ENCODE data around the gene C22orf39. TPM values are rescaled to one million over a fixed set of nuclear protein-coding genes. Genes with fewer than 3 reads are reported as not detected.

The C22orf39 gene
- total RNA-seq, 1 donor from 2014 or later, result 50.9 TPM

GRCh38 chr22:19477321-19478044 is 30.0 kb upstream of the C22orf39 start:
- DNase-seq, result peak; percentile 20

- DNase-seq, result no peak
Measured at GRCh38 chr22:19476023-19476422, 28.5 kb upstream of the C22orf39 start.

DNA sequence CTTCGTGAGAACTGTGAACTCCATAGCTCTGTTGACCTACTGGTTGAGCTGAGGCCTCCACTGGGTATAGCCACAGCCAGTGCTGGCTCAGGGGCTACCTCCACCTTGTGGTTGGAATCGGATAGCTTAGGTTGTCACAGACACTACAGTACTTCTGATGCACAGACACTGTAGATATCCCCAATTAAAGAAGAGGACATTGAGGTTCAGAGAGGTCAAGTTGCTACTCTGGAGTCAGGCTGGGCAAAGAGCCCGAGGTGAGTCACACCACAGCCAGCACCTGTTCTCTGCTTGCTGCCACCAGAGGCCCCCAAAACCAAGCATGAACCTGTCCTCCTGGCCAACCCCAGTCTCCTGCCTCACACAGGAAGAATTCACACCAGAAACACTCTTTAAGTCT is 26.1 kb upstream of the C22orf39 start:
- DNase-seq, result no peak

DNA sequence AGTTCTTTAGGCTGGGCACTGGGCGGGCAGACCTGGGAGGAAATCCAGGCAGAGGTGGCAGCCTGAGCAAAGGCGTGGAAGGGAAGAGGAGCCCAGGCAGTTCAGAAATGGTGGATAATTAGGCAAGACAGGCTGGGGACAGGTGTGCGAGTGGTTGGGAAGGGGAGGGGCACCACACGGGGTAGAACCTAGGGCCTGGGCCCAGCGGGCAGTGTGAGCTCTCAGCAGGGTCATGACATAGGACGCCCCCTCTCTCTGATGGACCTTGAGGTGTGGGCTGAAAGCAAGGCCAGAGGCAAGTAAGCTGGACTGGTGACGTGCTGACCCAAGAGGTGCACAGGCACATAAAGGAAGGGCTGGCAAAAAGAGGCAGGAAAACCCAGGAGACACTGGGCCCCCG is 24.7 kb upstream of the C22orf39 start:
- DNase-seq, result no peak

- DNase-seq, result no peak
Measured at GRCh38 chr22:19471572-19471971, 24.1 kb upstream of the C22orf39 start.

GRCh38 chr22:19470010-19470409 is 22.5 kb upstream of the C22orf39 start:
- DNase-seq, result no peak

GRCh38 chr22:19469421-19469820 is 21.9 kb upstream of the C22orf39 start:
- no peak for DNase-seq

- DNase-seq, result no peak
Measured at GRCh38 chr22:19467912-19468311, 20.4 kb upstream of the C22orf39 start.

DNA sequence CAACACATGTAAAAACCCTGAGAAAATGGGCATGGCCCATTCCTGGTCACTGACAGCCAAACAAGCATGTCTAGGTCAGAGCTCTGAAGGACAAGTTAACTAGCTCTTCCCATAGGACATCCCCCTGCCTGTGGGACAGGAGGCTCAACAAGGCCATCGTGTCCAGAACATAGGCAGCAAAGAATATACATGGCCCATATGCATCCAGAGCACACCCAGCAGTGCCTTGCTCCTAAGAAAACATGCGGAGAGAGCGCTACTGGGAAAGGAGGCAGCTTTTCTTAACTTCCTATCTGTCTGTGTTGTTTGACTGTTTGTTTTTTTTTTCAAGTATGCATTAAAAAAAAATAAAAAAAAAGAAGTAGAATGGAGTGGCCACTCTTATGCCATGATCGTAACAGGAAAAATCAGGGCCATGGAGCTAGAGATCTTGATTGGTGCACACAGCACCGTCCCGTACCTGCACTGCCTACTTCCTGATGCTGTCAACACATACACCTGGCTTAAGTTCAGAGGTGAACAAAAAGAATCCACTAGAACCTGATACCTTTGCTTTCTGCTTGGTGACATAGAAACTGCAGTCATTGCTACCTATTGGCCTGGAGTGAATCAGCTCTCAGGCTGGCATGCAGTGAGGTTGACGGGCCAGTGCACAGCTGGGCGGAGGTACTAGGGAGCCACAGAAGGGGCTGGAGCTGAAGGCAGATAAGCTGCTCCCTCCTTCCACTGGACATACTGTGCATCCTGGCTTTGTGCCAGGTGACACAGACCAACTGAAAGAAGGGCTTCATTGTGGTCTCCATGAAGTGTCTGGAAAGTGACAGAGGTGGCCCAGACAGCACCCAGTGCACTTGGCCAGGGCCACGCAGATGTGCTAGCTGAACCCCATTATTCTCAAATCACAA is 19.6 kb upstream of the C22orf39 start:
- DNase-seq, result no peak

DNA sequence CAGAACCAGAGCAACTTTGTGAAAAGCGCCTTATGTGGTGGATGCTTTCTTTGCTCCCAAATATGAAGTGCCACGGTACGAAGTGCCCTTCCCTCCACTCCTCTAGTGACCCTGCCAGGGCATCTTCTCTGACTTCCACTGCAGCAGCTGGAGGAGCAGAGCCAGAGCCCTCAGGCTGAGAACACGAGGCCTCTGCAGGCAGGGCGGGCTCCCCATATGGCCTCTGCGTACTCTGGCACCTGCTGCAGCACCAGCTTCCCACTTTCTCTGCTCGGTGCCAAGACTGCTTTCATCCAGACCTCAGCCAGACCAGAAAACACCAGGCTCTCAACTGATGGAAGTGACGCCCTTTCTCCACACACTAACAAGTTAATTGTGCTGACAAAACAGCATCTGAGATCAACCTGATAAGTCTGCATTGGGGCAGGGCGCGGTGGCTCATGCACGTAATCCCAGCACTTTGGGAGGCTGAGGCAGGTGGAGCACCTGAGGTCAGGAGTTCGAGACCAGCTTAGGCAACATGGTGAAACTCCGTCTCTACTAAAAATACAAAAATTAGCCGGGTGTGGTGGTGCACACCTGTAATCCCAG is 18.7 kb upstream of the C22orf39 start:
- DNase-seq, result no peak

DNA sequence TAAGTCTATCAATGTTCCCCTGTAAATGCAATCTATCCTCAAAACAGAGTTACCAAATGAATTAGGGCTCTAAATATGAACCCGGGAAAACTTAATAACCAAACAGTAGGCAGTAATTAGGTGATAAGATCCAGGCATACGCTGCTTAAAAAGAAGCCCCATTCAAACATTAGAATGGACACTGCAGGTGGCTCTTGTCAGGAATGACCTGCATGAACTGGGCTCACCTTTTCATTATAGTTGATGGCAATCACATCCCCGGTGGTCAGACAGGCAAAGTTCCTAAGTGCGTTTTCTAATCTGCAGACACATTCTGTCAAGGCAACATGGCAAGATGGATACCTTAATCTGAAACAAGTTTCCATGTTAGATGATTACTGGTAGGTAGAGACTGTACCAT is 17.5 kb upstream of the C22orf39 start:
- no peak for DNase-seq

DNA sequence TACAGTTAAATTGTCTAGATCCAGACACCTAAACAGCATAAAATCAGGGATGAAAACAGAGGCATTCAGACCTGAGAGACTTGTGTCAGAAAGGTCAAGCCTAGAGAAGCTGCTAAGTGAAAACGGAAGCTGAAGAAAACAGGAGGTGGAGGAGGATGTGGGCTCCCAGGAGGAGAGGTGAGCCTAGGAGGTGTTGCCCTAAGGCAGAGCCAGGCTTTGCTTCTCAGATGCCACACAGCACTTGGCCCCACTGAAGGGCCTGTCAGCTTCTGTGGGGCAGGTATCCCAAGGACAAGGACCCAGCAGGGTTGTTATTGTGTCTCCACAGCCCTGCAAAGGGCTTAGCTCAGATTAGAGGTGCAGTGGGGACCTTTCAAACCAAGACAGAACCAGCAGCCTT is 17.0 kb upstream of the C22orf39 start:
- no peak for DNase-seq

GRCh38 chr22:19463491-19464469 is 16.3 kb upstream of the C22orf39 start:
- DNase-seq, result no peak

- DNase-seq, result no peak
Measured at GRCh38 chr22:19463008-19463407, 15.5 kb upstream of the C22orf39 start.

GRCh38 chr22:19461506-19461905 is 14.0 kb upstream of the C22orf39 start:
- no peak for DNase-seq

DNA sequence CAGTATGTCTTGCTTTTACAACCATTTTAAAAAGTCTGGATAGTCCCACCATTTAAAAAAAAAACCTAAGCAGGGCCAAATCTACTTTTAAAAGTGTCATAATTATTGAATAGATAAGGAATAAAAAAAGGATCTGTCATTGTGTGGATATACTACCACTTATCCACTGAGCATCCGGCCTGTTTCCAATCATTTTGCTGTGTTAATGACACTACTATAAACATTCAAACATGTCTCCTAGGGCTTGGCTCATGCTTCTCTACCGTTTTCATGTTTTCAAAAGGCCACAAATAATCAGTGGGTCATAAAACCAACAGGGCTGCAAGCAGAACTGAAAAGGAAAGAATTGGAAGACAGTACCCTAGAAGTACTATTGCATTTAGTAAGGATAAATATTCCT is 12.5 kb upstream of the C22orf39 start:
- DNase-seq, result no peak

- DNase-seq, result no peak
Measured at GRCh38 chr22:19457828-19458428, 10.4 kb upstream of the C22orf39 start.

GRCh38 chr22:19456541-19456940 is 9.0 kb upstream of the C22orf39 start:
- DNase-seq, result no peak

- no peak for DNase-seq
Measured at GRCh38 chr22:19455585-19456370, 8.3 kb upstream of the C22orf39 start.

- no peak for DNase-seq
Measured at GRCh38 chr22:19455033-19455432, 7.5 kb upstream of the C22orf39 start.

- DNase-seq, result no peak
Measured at GRCh38 chr22:19454156-19454555, 6.6 kb upstream of the C22orf39 start.

Data from tongue (tissue), 2 donors.